H7 (cell line): ENCODE results near the gene SYNJ2. TPM values are rescaled to one million over a fixed set of nuclear protein-coding genes. Genes with fewer than 3 reads are reported as not detected.

Experiments used
- DNase-seq: peaks from one replicate; pipeline ENCODE4 v3.0.0; 2012
- H3K27me3 ChIP-seq: 2 replicates; pipeline ENCODE4 v1.6.0; 2011; ENCODE audit warnings: mild to moderate bottlenecking, low read length; ENCODE audit not compliant: control insufficient read depth, insufficient read depth
- H3K36me3 ChIP-seq: replicated peaks from 2 replicates; pipeline ENCODE4 v1.5.1; 2011; ENCODE audit warnings: low read length; ENCODE audit not compliant: control insufficient read depth, insufficient read depth
- H3K4me3 ChIP-seq: 2 replicates; pipeline ENCODE4 v1.5.1; 2011; ENCODE audit warnings: low read depth, mild to moderate bottlenecking, control low read depth, low read length, moderate library complexity; ENCODE audit not compliant: insufficient read depth
- total RNA-seq: library from RNA; depleted of rRNA; stranded (reverse); fragments of >200 nt; shearing (Covaris generic); gene quantifications from 2 replicates; pipeline ENCODE4 v1.2.3, GENCODE V29; 2014

SYNJ2 gene
- total RNA-seq, 1 experiment from 2014 or later: 10.7 TPM

DNA sequence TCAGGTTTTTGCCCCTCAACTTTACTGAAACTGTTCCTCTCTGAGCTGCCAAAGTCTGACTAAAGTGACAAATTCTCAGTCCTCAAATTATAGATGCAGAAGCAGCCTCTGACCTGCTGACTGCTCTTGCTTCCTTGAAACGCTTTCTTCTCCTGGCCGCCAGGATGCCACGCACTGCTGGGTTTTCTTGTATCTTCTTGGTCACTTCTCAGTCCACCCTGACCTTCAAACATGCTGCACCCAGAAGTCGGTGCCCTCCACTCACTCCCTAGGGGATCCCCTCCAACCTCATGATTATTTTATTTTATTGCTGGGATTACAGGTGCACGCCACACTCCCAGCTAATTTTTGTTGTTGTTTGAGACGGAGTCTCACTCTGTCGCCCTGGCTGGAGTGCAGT is 24.7 kb downstream of the SYNJ2 start:
- H3K4me3 ChIP-seq: no peak overlapping the region
- no peaks in the 10 kb centered on the region; the same call in 1 of the 2 replicates for H3K36me3 ChIP-seq
- H3K27me3 ChIP-seq: no peaks in the 10 kb centered on the region
- DNase-seq: no peak

- DNase-seq: no peak
- H3K36me3 ChIP-seq: no peaks in the 10 kb centered on the region; the same call in 1 of the 2 replicates
- H3K4me3 ChIP-seq: no peak overlapping the region
- no peaks in the 10 kb centered on the region for H3K27me3 ChIP-seq
Measured at GRCh38 chr6:158006821-158007570, 25.3 kb downstream of the SYNJ2 start.

DNA sequence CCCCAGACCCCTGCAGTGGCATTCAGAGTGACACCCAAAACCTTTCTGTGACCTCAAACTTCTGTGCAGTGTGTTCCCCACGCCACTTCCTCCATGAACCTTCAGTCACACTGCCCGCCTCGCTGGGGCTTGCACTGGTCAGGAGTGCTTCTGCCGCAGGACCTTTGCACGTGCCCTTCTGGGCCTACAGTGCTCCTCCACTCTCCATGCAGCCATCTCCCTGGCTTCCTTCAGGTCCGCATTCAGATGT is 27.1 kb downstream of the SYNJ2 start:
- DNase-seq: no peak
- Histone ChIP-seq H3K36me3 (no peaks in the 10 kb centered on the region; the same call in 1 of the 2 replicates), H3K27me3 (no peaks in the 10 kb centered on the region), H3K4me3 (no peak overlapping the region)

DNA sequence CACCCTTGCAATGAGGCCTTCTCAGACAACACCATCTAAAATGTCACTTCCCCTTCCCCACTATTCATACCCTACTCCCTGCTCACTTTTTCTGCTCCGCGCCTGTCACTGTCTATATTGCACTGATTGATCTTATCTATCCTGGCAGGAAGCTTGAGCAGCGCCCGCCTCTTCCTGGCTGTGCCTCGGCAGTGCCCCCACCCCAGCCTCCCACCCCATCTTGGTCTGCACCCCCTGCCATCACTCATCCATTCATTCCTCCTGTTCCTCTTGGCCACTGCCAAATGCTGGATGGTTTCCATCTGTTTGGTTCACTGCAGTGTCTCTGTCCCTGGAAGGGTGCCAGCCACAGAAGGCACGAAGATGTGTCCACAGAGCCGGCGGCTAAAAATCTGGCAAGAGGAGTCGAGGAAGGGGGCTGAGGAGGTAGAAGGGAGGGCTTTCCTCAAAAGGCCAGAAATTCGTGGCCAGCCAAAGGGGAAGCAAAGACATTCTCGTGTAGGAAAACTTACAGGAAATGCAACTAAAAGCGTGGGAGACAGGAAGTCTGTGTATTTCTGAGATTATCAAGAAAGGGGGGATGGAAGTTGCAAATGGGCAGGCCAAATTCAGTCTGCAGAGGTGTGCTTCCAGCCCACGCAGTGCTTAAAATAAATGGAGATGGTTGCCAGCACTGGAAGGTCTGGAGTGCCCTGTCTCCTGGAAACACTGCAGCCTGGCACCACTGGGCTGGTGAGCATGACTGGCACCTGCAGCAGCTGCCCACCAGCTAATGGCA is 27.6 kb downstream of the SYNJ2 start:
- no peak for DNase-seq
- H3K4me3 ChIP-seq: no peak overlapping the region
- H3K36me3 ChIP-seq: no peaks in the 10 kb centered on the region; the same call in 1 of the 2 replicates
- H3K27me3 ChIP-seq: no peaks in the 10 kb centered on the region

DNA sequence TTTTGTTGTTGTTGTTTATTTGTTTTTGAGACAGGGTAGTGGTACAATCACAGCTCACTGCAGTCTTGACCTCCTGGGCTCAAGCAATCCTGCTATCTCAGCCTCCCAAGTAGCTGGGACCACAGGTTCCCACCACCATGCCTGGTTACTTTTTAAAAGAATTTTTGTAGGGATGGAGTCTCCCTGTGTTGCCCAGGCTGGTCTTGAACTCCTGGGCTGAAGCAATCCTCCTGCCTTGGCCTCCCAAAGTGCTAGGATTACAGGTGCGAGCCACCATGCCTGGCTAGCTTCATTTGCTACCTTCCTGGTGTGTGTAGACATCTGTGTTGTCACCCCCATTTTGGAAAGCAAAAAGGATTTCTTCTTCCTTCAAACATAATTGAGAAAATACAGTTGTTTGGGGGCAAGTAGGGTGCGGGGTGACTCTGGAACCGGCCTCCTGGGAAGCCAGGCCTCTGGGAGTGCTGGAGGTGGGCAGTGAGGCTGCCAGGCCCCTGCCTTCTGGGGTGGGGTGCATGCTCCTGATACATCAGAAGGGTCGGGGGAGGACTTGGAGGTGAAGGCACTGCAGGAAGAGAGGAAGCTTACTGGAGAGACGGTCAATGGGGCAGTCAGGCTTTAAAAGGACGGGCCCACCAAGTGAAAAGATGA is 28.4 kb downstream of the SYNJ2 start:
- Histone ChIP-seq H3K27me3 (no peaks in the 10 kb centered on the region), H3K4me3 (no peak overlapping the region), H3K36me3 (no peaks in the 10 kb centered on the region; the same call in 1 of the 2 replicates)
- DNase-seq: no peak

GRCh38 chr6:158010591-158011477 is 29.2 kb downstream of the SYNJ2 start:
- no peak for DNase-seq
- Histone ChIP-seq H3K27me3 (no peaks in the 10 kb centered on the region), H3K4me3 (no peak overlapping the region), H3K36me3 (no peaks in the 10 kb centered on the region; the same call in 1 of the 2 replicates)

DNA sequence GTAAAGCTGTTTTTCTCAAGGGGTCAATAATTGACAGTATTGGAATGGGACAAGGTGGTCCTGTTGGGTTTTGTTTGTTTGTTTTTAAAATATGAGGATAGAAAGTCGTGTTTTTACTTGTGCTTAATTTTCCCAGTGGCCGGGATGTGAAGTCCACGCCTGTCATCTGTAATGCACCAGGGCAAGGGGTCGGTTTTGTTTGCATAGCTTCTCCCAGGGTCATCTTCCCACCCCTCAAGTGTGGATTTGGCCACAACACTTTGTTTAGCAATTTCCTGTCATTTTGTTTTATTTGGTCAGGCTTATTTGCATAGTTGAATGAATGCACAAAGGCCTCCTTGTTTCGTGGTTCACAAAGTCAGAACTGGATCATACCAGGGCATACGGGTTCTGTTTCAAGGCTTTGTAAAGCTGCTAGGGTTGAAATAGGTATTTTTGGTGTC is 29.8 kb downstream of the SYNJ2 start:
- Histone ChIP-seq H3K4me3 (no peak overlapping the region), H3K27me3 (no peaks in the 10 kb centered on the region), H3K36me3 (no peaks in the 10 kb centered on the region; the same call in 1 of the 2 replicates)
- DNase-seq: no peak

DNA sequence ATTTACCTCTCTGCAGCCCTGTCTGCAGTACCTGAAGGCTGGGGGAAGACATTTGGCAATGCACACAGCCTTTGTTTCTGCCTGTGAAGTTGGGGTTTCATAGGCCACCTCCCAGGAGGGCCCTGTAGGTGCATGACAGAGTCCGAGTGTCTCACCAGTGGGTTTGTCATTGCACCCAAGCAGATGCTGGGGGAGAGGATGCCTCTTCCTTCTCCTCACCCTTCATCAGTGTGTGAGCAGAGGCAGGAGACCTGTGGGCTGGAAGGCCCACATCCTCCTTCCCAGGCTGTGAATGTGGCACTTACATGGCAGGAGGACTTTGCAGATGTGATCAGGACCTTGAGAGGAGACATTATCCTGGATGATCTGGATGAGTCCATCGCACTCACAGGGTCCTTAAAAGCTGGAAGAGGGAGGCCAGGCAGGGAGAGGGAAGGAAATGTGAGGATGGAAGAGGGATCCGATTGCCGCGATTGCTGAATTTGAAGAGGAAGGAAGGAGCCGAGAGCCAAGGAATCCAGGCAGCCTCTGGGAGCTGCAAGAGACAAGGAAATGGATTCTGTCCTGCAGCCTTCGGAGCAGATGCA is 30.4 kb downstream of the SYNJ2 start:
- Histone ChIP-seq H3K4me3 (no peak overlapping the region), H3K36me3 (no peaks in the 10 kb centered on the region; the same call in 1 of the 2 replicates), H3K27me3 (no peaks in the 10 kb centered on the region)
- DNase-seq: no peak

DNA sequence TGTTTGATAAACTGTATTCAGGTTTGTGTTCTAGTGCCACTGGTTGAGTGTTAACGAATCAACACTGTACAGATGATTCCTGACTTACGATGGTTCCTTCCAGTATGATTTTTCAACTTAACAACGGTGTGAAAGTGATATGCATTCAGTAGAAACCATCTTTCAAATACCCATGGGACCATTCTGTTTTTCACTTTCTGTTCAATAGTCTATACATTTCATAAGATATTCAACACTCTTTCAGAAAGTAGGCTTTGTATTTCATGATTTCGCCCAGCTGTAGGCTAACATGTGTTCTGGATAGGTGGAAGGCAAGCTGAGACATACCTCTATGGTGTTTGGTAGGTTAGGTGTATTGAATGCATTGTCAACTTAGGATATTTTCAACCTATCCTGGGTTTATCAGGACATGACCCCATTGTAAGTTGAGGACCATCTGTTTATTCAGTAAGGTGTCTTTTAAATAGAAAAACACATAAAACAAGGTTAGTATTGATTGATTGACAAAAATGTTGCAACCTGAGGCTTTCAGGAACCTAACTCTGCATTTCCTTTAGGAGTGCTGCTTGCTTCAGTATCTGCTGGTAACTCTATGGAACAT is 32.3 kb downstream of the SYNJ2 start:
- H3K4me3 ChIP-seq: no peak overlapping the region
- no peak for DNase-seq
- H3K36me3 ChIP-seq: no peaks in the 10 kb centered on the region
- H3K27me3 ChIP-seq: no peaks in the 10 kb centered on the region

- DNase-seq: no peak
- H3K36me3 ChIP-seq: no peaks in the 10 kb centered on the region
- no peak overlapping the region for H3K4me3 ChIP-seq
- H3K27me3 ChIP-seq: no peaks in the 10 kb centered on the region
Measured at GRCh38 chr6:158014505-158015187, 33.0 kb downstream of the SYNJ2 start.

DNA sequence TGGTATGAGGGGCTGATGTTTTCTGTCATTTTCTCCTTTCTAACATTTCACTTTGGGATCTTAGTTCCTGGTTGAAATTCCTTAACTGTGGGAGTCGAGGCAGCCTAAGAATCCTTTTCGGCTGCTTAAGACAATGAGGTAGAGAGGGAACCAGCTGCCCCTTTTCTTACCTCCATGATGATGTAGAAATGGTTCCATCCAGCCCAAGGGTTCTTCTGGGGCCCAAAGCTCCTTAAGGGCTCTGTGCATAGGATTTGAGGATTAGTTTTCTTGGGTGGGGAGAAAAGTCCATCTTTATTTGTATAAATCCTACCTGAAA is 33.5 kb downstream of the SYNJ2 start:
- Histone ChIP-seq H3K36me3 (peaks cover 1% of the 10 kb centered on the region), H3K4me3 (no peak overlapping the region), H3K27me3 (no peaks in the 10 kb centered on the region)
- no peak for DNase-seq

DNA sequence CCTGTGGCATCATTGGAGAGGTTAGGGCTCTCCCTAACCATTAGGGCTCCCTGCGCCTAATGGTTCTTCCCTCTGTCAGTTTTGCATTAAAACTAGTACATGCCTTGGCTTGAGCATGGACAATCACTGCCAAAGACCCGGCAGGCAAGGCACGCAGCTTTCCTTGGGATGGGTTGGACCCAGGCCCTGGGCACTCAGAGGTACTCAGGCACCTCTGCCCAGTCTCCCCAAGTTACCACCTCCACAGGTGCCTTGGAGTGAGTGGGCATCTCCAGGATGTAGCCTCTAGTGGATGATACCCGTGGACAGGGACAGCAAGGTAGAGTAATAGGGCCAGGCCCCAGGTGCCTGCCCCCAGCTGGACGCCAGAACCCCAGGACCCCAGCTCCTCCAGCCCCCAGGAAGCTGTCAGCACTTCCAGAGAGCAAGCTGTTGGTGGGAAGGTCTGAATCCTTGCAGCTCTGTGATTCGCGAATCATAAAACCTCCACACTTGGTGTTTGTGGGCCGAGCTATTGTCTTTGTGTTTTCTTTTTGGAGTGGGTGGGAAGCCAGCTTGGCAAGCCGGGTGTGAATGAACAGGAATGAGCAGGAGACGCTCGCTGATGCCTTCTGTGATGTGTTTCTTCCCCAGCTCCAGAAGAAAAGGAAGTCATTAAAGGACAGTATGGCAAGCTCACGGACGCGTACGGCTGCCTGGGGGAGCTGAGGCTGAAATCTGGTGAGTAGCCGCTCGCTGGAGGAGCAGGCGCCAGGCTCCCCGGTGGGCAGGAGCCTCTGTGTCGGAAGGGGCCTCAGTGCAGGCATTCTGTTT is 35.1 kb downstream of the SYNJ2 start:
- H3K4me3 ChIP-seq: no peak overlapping the region
- H3K27me3 ChIP-seq: no peaks in the 10 kb centered on the region
- H3K36me3 ChIP-seq: peaks cover 1% of the 10 kb centered on the region
- peak; percentile 63 for DNase-seq

DNA sequence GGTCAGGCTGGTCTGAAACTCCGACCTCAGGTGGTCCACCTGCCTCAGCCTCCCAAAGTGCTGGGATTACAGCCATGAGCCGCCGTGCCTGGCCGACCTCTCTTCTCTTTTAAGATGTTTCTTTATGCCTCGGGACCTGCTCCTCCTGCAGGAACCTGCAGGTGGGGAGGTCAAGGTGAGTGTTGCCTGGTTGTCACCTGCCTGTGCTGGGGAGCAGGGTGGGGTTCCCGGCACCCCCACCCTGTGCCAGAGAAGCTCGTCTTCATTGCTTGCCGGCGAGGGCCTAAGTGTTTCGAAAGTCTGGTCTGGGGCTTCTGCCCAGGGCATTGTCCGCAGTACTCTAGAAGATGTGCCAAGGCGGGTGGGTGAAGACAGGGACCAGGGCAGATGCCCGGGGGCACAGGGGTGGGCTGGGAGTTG is 36.0 kb downstream of the SYNJ2 start:
- no peak for DNase-seq
- Histone ChIP-seq H3K36me3 (peaks cover 1% of the 10 kb centered on the region), H3K4me3 (no peak overlapping the region), H3K27me3 (no peaks in the 10 kb centered on the region)
